CMK (cell line): Measurements from ENCODE around the gene RPL14.
"Not testable (repeated sequence)": the region's sequence is repeated elsewhere in the genome, so short reads cannot be mapped to it uniquely, and the experiment has no call there.

Source experiments
- DNase-seq: peaks from one replicate; pipeline ENCODE4 v3.0.0-alpha.2; 2010; ENCODE audit warnings: low read depth

RPL14 gene

GRCh38 chr3:40456940-40457823 is at the start of gene RPL14:
TSS of gene RPL14 (plus strand) at chr3:40457339. CDS start at chr3:40457472, 133 bp downstream.
- peak; percentile 94 for DNase-seq

DNA sequence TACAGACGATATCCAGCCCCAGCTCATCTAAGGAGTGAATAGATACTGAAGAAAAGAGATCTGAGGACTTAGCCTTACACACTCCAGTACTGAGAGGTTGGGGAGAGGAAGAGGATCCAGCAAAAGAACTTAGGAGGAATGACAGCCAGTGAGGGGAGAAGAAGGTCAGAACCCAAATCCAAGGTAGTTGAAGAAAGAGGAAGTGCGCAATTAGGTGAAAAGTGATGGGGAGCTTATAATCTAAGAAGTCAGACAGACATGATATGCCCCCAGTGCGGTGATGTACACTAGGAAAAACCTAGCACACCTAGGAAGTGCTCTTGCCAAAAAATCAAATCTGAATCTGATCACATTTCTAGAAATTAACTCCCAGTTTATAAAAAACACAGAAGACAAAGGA is 49.5 kb upstream of the RPL14 start:
- DNase-seq, result no peak

DNA sequence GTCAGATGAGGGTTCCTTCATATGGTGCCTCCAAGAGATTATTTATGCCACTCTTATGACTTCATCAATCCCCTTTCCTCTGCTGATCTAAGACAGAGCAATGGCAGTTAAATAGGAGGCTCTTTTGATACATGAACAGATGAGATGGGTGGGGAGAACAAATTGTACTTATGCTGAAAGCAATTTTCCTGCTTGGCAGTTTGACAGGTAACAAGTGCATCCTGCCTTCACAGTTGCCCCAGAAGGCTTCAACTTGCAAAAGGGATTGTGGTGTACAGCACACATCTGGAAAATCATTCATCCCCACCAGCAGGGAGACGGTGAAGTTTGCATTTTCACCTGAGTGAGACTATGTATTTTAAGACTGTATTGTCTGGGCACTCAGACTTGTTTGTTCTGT is 42.9 kb upstream of the RPL14 start:
- DNase-seq, result no peak

DNA sequence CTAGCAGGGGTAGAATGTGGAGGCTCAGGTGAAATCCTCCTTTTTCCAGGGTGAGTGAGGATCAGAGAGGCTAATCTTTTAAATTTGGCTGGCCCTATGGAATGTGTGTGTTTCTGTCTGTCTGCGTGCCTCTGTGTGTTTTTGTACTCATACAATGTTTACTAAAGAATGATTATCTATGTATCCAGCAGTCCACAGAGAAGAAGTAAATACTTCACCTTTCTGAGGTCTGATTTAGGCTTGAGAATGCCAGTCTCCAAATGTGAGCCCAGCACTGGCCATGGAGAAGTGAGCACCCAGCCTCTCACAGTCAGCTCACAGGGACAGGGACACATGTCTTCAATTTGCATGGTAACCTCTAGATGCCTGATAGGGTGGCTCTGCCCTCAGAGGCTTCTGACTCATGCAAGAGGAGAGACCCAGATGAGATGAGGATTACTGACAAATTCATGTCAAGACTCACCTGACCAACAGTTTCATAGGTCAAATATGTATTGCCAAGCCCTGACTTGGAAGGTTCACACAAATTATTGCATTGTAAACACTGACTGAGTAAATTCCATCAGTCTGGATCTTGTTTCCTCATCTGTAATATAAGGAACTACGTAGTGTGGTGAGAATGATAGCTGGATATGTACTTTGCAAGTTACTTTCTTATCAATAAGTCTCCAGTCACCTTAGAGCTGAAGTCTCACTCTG is 39.1 kb upstream of the RPL14 start:
- DNase-seq, result no peak

DNA sequence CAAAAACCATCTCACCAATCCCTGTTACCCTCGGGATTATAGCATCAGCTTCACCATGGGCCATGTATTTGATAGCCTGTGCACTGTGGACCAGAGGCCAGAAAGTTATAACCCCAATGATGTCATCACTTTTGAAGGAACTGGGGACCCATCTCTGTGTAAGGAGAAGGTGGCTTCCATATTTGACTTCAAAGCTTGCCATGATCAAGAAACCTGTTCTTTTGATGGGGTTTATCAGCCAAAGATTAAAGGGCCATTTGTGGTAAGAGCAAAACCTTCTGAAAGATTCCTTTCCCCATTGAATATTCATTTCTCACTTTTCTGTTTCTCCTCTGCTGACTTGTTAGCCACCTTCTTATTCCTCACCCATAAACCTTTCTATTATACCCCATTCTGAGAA is 34.3 kb upstream of the RPL14 start:
- DNase-seq, result no peak

DNA sequence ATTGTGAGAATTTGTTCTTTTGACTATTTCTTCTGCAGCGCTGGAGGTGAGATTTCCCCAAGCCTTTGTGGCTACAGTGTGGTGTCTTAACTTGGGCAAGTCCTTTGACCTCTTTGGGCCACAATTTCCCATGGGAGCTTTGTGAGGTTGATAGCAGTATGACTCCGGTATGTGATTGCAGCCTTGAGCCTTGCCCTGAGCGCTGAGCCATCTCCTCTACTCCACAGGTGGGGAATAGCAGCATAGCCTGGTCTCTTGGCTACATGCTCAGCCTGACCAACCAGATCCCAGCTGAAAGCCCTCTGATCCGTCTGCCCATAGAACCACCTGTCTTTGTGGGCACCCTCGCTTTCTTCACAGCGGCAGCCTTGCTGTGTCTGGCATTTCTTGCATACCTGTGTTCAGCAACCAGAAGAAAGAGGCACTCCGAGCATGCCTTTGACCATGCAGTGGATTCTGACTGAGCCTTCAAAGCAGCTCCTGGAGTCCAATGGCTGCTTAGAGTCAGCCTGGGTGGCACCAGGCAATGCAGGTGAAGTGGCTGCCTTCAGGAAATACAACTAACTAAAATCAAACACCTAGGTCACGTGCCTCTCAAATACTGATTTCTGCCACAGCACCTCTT is 30.0 kb upstream of the RPL14 start:
- DNase-seq, result no peak

- no peak for DNase-seq
Measured at GRCh38 chr3:40432793-40433192, 24.3 kb upstream of the RPL14 start.

DNA sequence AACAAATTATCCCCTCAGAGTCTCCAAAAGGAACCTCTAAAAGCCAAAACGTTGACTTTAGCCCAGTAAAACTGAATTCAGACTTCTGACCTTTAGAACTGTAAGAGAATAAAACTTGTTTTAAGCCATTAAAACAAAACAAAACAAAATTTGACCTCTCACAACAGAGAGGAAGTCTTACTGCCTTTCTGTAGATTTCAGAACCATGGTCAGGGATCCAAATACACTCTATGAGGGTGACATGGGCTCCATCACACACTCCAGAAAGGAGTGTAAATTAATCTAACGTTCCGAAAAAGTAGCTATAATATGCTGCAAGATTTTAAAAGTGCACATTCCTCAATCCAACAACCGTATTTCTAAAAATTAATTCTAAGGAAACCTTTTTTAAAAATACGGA is 19.2 kb upstream of the RPL14 start:
- DNase-seq, result no peak

DNA sequence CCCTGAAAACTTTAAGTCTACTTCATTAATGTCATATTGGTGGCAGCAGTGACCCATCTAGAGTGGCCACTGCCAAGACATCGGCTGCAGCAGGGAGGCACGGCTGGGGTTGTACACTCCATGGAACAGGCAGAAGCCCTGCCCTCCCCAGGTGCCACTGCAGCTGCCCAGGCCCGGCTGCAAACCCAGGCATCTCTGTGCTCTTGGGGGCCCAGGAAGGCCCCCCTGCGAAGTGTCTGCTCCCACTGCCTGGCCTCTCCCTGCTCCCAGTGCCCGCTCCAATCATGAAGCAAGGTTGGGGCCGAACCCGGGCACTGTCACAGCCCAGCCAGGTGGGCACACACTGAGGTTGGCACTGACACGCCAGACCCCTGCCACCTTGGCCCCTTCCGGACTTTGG is 12.1 kb upstream of the RPL14 start:
- no peak for DNase-seq

DNA sequence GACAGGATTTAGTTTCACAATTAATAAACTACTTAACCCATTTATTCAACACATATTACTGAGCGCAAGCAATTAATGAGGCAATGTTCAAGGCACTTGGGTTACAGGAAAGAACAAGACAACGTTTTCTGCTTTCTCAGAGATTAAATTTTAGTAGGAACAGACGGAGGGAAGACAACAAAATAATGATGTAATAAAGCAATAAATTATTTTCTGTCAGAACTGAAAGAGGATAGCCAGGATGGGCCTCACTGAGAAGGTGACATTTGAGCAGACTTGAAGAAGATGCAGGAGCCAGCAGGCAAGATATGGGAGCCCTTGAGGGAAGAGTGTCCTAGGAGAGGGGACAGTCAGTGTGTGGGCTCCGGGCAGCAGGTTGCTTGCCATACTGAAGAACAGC is 11.3 kb upstream of the RPL14 start:
- DNase-seq, result no peak

DNA sequence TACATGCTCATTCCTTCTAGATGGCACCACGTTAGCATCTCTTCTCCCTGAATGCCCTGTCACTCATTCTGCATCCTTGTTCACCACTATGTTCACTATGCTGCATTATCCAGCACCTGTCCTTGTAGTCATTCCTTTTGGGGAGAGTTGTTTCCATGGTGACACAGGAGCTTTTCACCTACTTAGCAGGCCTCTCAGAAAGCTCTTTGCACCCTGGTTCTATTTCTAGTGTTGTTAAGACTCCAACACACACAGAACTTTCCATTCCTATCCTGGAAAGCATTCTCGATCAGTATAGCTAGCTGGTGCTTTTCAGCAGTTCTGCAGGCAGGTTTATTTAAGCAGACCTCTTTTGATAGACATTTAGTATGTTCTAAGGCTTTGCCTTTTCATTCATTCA is 6.7 kb upstream of the RPL14 start:
- no peak for DNase-seq

DNA sequence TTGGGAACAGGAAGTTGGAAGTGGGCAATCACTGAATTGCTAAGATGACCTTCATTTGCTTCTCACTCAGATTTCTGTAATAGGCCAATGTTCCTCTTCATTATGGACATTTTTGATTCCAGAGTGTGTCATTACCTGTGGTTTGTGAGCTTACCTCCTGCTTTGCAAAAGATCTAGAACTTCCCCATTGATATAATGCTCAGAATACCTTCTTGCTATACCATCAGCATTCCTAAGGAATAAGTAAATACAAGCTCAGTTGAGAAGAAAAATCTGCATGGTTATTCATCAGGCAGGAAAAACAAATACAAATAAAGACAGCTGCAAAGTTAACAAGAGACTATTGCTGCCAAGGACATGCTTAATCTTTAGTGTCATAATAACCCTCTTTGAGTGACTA is 5.6 kb upstream of the RPL14 start:
- DNase-seq, result no peak

- no peak for DNase-seq
Measured at GRCh38 chr3:40452057-40452456, 5.1 kb upstream of the RPL14 start.

GRCh38 chr3:40452562-40452875 is 4.6 kb upstream of the RPL14 start:
- no peak for DNase-seq

DNA sequence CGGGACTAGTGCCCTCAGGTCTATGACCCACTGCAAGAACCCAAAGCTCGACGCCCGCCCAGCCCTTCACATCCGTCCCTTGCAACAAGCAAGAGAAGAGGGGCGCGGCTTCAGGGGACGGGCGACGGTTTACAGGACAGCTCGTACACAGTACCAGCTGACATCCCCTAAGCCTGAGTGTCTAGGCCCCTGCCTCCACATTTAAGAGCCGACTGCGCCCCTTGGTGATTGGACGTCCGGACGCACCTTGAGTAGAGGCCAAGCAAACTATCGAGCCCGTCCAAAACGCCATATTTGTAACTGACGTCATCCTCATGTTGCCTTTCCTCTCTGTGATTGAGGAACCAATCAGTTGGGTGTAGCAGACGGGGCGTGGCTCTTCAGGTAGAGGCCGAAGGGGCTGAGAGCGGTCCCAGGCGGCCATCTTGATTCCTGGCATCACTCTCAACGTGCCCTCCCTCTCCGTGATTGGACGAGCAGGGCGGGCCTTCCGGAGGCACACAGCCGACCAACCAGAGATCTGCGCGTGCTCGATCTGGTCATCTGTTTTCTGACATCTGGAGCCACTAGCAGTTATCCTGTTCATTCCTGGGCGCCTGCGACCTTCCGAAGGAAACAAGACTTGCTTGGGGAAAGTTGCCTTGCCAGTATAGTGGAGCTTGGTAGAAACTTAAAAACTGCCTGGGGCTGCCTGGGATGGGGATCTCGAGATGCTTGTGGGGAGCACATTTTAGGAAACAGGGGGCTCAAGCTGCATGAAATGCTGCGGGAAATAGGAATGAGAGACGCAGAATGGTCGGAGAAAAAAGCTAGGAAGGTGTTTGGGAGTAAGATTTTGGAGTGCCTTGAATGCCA is 4.0 kb upstream of the RPL14 start:
- peak; percentile 97 for DNase-seq

DNA sequence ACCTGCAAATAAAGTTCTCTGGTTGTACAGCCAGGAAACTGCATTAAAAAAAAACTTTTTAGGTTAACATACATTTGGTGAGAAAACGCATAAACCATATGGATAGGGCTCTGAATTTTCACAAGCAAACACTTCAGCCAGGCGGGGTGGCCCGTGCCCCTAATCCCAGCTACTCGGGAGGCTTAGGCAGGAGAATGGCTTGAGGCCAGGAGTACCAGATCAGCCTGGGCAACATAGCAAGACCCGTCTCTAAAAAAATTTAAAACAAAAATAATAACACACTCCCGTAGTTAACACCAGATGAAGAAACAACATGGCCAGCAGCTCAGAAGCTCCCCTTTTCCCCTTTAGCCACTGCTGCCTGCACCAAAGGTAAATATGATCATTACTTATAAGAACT is 3.2 kb upstream of the RPL14 start:
- DNase-seq, result no peak

GRCh38 chr3:40455328-40455727 is 1.8 kb upstream of the RPL14 start:
- DNase-seq, result no peak

DNA sequence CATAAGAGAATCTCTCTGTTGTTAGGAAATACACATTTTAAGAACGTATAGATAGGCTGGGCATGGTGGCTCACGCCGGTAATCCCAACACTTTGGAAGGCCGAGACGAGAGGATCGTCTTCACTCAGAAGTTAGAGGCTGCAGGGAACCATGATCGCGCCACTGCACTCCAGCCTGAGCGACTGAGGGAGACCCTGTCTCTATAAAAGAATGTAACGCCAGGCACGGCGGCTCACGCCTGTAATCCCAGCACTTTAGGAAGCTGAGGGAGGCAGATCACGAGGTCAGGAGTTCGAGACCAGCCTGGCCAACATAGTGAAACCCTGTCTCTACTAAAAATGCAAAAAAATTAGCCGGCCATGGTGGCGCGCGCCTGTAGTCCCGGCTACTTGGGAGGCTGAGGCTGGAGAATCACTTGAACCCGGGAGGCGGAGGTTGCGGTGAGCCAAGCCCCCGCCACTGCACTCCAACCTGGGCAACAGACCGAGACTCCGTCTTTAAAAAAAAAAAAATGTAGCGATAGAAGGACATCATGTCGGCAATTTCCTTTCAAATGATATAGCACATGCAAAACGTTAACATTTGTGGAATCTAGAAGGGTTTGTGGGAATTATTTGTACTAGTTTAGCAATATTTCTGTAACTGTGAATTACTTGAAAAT is 730 bp upstream of the RPL14 start:
- no peak for DNase-seq

DNA sequence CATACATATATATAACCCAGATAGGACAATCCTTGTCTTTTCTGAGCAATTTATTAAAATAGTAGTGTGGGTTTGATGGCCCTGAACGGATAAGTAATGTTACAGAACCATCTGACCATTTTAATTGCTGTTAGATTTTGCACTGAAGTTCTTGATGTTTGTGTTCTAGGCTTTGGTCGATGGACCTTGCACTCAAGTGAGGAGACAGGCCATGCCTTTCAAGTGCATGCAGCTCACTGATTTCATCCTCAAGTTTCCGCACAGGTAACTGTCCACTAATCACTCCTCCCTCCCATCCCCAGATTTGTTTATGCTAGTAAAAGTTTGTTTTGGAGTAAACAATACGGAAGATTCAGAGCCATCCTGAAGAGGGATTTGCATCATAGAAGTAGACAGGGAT is 1.3 kb downstream of the RPL14 start:
- DNase-seq, result no peak

DNA sequence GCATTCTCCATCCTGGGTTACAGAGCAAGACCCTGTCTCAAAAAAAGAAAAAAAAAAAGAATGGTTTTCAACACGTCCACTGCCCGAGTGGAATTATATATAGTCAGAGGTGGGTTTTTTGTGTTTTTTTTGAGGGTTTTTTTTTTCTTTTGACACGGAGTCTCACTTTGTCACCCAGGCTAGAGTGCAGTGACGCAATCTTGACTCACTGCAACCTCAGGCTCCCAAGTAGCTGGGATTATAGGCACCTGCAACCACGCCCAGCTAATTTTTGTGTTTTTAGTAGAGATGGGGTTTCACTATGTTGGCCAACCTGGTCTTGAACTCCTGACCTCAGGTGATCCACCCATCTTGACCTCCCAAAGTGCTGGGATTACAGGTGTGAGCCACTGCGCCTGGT is 3.3 kb downstream of the RPL14 start:
- not testable (repeated sequence) for DNase-seq

DNA sequence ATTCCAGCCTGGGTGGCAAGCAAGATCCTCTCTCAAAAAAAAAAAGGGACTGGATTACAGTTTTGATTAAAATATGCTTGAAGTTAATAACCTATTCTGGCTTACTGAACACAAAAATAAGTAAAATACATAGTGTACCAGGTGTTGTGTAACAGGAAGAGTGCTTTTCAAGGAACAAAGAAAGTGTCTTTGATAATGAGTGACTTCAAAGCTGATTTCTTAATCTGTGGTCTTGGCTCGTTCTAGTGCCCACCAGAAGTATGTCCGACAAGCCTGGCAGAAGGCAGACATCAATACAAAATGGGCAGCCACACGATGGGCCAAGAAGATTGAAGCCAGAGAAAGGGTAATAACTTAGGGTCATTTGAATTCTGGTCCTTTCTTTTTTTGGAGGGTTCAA is 4.0 kb downstream of the RPL14 start:
- no peak for DNase-seq

DNA sequence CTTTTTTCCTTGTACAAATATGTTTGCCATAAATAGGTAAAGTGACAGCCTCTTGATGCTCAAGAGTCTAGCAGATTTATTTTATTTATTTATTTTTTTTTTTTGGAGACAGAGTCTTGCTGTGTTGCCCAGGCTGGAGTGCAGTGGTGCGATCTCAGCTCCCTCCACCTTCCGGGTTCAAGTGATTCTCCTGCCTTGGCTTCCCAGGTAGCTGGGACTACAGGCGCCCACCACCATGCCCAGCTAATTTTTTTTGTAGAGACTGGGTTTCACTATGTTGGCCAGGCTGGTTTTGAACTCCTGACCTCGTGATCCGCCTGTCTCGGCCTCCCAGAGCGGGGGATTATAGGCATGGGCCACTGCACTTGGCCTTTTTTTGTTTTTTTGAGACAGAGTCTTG is 5.7 kb downstream of the RPL14 start:
- not testable (repeated sequence) for DNase-seq
